Gastroesophageal sphincter (tissue), 4 donors: ENCODE results near the gene LEKR1. TPM values are rescaled to one million over a fixed set of nuclear protein-coding genes. Genes with fewer than 3 reads are reported as not detected.

ENCODE experiments used
- ATAC-seq: fragments of 150-250 bp; one replicate; pipeline ENCODE4 v1.9.1; 2016; ENCODE audit warnings: mild to moderate bottlenecking, moderate library complexity
- H3K27ac ChIP-seq, 4 donors: fragments of 200-600 bp; sonication (generic) in 3 of 4; 1 replicate in 3 of 4; 2 replicates in 1 of 4; pipeline ENCODE4 v1.5.1; 2016 to 2019
- H3K27me3 ChIP-seq: fragments of 200-600 bp; sonication (generic); one replicate; pipeline ENCODE4 v1.5.1; 2019
- H3K36me3 ChIP-seq, 2 donors: fragments of 200-600 bp; sonication (generic); one replicate each; pipeline ENCODE4 v1.5.1; 2019; ENCODE audit warnings: control low read depth in 1 of 2
- H3K4me1 ChIP-seq, 3 donors: fragments of 200-600 bp; sonication (generic); 1 replicate in 2 of 3; 2 replicates in 1 of 3; pipeline ENCODE4 v1.5.1; 2016 to 2019; ENCODE audit warnings: control low read depth in 2 of 3
- H3K4me3 ChIP-seq, 2 donors: fragments of 200-600 bp; sonication (generic); one replicate each; pipeline ENCODE4 v1.5.1; 2019; ENCODE audit warnings: mild to moderate bottlenecking in 1 of 2, moderate library complexity in 1 of 2
- H3K9me3 ChIP-seq, 3 donors: fragments of 200-600 bp; sonication (generic); one replicate each; pipeline ENCODE4 v1.5.1; 2017 to 2019; ENCODE audit warnings: control low read depth in 2 of 3
- EP300 ChIP-seq: sonication (generic); formaldehyde crosslinking; IDR thresholded peaks from one replicate; pipeline ENCODE4 v1.6.1; 2017; ENCODE audit warnings: antibody characterized with exemption, mild to moderate bottlenecking
- POLR2A ChIP-seq, 2 donors: fragments of 450-650 bp; IDR thresholded peaks; one replicate each; pipeline ENCODE4 v1.6.1; 2017; ENCODE audit warnings: antibody characterized with exemption in 2 of 2, mild to moderate bottlenecking in 2 of 2, moderate library complexity in 1 of 2
- POLR2AphosphoS5 ChIP-seq: sonication (generic); formaldehyde crosslinking; IDR thresholded peaks from one replicate; pipeline ENCODE4 v1.6.1; 2017; ENCODE audit warnings: antibody characterized with exemption
- WGBS, 2 donors: methylation state at CpG; one replicate each; pipeline ENCODE4 v1.1.5; 2018; ENCODE audit warnings: low coverage in 1 of 2; 5-methylcytosine and 5-hydroxymethylcytosine counted together
- total RNA-seq, 4 donors: library from RNA; depleted of rRNA; stranded (reverse); fragments of >200 nt; gene quantifications; one replicate each; pipeline ENCODE4 v1.1.0, GENCODE V29; 2016
- TF ChIP-seq, protein P1 (sequence below), 4 experiments: fragments of 200-600 bp in 2 of 4; fragments of 450-650 bp in 2 of 4; sonication (generic) in 1 of 4; IDR thresholded peaks; one replicate each; pipeline ENCODE4 v1.5.1; 2017 to 2019; ENCODE audit warnings: antibody characterized with exemption in 4 of 4, mild to moderate bottlenecking in 2 of 4, moderate library complexity in 2 of 4

LEKR1 gene
- total RNA-seq, 4 donors from 2014 or later, result 2.7 TPM; not detected in 3

DNA sequence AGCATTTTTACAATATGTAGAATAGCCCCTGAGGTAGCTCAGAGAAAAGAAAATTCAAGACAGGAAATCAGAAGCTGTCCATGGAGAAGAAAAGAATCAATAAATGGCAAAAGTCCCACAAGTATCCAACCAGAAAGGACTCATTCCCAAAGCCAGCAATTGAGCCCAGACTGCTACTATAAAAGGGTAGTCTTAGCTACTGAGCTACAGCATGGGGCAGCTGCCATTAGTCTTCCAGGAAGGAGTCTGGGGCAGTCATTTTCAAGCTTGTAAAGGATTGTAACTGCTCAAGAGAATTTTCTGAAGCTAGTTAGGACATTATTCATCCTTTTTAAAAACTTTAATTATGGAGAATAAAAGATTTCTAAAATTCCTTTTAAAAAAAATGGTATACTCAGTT, 10.5 kb downstream of the LEKR1 start:
- ATAC-seq, result no peak
- H3K27ac ChIP-seq, result no peak overlapping the region
- H3K9me3 ChIP-seq, result no peaks in the 10 kb centered on the region
- H3K4me3 ChIP-seq, result no peak overlapping the region
- no peaks in the 10 kb centered on the region for H3K4me1 ChIP-seq
- no peak for TF ChIP-seq EP300
- TF ChIP-seq, protein P1, sequence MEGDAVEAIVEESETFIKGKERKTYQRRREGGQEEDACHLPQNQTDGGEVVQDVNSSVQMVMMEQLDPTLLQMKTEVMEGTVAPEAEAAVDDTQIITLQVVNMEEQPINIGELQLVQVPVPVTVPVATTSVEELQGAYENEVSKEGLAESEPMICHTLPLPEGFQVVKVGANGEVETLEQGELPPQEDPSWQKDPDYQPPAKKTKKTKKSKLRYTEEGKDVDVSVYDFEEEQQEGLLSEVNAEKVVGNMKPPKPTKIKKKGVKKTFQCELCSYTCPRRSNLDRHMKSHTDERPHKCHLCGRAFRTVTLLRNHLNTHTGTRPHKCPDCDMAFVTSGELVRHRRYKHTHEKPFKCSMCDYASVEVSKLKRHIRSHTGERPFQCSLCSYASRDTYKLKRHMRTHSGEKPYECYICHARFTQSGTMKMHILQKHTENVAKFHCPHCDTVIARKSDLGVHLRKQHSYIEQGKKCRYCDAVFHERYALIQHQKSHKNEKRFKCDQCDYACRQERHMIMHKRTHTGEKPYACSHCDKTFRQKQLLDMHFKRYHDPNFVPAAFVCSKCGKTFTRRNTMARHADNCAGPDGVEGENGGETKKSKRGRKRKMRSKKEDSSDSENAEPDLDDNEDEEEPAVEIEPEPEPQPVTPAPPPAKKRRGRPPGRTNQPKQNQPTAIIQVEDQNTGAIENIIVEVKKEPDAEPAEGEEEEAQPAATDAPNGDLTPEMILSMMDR (IDR thresholded peaks at IDR 0.05), result no peak
- no peak for TF ChIP-seq POLR2AphosphoS5
- TF ChIP-seq POLR2A (IDR thresholded peaks at IDR 0.05), result no peak
- H3K36me3 ChIP-seq, result no peaks in the 10 kb centered on the region
- no peaks in the 10 kb centered on the region for H3K27me3 ChIP-seq

- ATAC-seq, result no peak
- Histone ChIP-seq H3K27ac (no peak overlapping the region), H3K27me3 (no peaks in the 10 kb centered on the region), H3K4me1 (no peaks in the 10 kb centered on the region), H3K4me3 (no peak overlapping the region), H3K36me3 (no peaks in the 10 kb centered on the region), H3K9me3 (no peaks in the 10 kb centered on the region)
- TF ChIP-seq POLR2AphosphoS5, result no peak
- TF ChIP-seq, protein P1 (IDR thresholded peaks at IDR 0.05), result no peak
- TF ChIP-seq EP300, result no peak
- no peak for TF ChIP-seq POLR2A (IDR thresholded peaks at IDR 0.05)
- WGBS, 2 donors, result 61 to 70% methylated on average over 5 of the region's 5 CpGs
These were observed 11.0 kb downstream of the LEKR1 start for GRCh38 chr3:156837115-156837514.

DNA sequence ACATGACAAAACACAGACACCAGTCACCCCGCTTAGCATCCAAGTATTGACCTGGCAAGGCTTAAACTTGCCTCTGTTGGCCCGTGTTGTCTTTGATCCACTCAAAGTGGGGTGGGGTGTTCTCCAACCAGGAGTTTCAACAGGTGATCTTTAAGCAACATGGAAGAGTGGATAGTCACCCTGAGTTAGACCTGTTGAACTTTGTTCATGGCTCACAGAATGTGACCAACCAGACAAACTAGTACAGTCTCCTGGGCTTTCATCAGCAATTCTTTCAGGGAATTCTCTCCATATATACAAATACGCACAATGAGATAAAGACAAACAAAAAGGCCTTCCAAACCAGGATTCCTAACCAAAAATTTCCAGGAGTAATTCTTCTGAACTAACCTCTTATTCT, 11.9 kb downstream of the LEKR1 start:
- TF ChIP-seq, protein P1 (IDR thresholded peaks at IDR 0.05), result no peak
- TF ChIP-seq POLR2AphosphoS5, result no peak
- no peak for TF ChIP-seq EP300
- TF ChIP-seq POLR2A (IDR thresholded peaks at IDR 0.05), result no peak
- no peaks in the 10 kb centered on the region for H3K9me3 ChIP-seq
- no peaks in the 10 kb centered on the region for H3K4me1 ChIP-seq
- no peaks in the 10 kb centered on the region for H3K27me3 ChIP-seq
- no peak overlapping the region for H3K4me3 ChIP-seq
- WGBS, 2 donors, result 90% methylated on average over 2 of the region's 3 CpGs; no CpG with 5 or more reads in 1 of the 2 donors
- no peak for ATAC-seq
- H3K27ac ChIP-seq, result no peak overlapping the region
- no peaks in the 10 kb centered on the region for H3K36me3 ChIP-seq

DNA sequence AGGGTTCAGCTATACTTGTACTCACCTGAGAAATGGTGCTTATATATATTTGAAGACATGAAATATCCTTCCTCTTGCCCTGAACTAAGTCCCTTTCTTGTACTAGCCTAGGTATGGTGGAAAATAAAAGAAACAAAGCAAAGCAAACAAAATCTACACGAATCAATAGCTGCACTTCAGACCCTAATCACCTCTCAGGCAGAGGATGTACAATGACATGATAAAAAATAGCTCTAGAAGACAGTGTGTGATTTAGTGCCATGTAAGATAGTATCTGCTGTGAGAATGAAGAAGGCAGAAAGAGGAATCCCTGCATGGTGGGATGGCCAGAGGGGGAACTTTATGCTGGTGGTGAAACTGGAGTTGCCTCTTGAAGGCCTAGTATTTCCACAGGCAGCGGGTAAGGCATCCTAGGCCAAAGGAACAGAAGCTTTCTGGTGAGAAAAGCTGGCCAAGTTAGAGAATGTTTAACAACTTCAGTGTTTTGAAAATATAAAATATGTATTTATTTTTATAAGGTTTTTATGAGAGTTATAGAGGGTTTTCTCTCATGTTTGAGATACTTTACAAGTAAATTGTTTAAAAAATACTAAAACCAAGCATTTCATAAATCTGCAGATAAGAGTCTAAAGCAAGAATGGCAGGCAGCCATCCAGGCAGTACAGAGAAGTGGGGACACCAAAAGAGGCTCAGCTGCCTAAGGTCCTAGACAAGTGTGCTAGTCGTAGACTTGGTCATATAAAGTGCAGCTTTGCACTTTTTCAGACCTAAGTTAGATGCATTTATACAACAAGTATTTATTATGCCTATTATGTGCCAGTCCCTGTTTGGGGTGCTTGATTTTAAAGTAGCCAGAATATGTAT, 14.9 kb downstream of the LEKR1 start:
- Histone ChIP-seq H3K36me3 (no peaks in the 10 kb centered on the region), H3K4me3 (no peak overlapping the region), H3K4me1 (no peaks in the 10 kb centered on the region), H3K27ac (no peak overlapping the region), H3K9me3 (no peaks in the 10 kb centered on the region), H3K27me3 (no peaks in the 10 kb centered on the region)
- TF ChIP-seq POLR2A (IDR thresholded peaks at IDR 0.05), result no peak
- no peak for TF ChIP-seq POLR2AphosphoS5
- no peak for TF ChIP-seq EP300
- TF ChIP-seq, protein P1 (IDR thresholded peaks at IDR 0.05), result no peak
- ATAC-seq, result no peak
- WGBS, 2 donors, result 79 to 85% methylated on average over 3 of the region's 3 CpGs
